GDM1 (cell line): ENCODE data around the gene PPP2R2B.
"Not testable (repeated sequence)": the region's sequence is repeated elsewhere in the genome, so short reads cannot be mapped to it uniquely, and the experiment has no call there.

Experiments
- DNase-seq: peaks from one replicate; lab custom pipeline; 2025; lab: John Stamatoyannopoulos, UW

PPP2R2B gene

DNA sequence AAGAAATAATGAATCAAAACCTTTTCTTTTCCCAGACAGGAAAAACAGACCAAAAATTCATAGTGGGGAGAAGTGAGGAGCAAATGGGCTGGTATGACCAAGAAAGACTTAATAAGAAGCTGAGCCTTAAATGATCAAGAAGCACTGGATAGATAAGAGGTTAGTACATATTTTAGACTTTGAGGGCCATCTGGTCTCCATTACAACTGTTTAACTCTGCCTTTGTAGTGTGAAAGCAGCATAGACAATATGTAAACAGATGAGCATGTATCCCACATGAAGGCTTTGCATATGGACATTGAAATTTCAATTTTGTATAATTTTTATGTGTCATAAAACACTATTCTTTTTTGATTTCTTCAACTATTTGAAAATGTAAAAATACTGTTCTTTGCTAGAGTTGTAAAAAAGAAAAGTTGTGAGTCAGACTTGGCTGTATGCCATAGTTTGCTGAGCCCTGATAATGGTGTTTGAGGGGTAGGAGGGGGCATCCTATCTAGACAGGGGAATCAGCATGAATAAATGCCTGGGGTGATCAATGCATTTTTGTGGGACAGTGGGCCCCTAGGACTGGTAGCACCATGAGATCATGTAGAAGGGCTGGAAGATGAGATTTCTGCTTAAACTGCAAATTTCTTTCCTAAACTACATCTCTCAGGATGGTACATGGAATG lies 270.8 kb downstream of the PPP2R2B start:
- DNase-seq: no peak

DNA sequence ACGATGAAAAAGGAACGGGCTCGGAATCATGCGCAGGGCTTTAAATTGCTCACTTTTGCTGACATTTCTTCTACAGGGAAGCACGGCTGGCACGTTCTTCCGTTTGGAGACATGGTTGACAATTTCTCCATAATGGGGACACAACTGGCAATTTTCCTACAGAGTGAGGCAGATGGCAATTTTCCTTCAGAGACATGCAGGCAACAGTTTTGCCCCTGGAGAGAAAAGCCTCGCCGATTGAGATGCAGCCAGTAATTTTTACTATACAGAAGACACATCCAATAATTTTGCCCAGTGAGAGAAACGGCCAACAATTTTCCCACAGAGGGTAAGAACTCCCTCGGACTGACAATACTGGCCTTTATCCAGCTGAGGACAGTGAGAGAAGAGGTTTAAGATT lies 271.7 kb downstream of the PPP2R2B start:
- DNase-seq: no peak

DNA sequence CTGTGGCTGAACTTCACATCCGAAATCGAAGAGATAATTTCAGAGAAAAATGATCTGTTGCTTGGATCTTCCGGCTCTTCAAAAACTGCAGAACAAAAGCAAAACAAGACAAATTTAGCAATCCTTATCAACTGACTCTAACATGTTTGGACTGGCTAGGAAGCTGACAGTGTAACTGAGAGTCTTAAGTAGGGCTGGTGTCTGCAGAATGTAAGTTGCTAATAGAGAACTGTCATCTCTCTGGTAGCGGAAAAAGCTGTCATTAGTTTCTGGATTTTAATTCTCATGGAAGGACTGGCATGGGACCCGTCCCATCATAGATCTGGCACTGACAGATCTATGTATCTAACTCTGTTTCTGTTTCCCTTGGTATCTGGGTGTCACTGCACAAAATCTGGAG lies 278.2 kb downstream of the PPP2R2B start:
- DNase-seq: no peak

DNA sequence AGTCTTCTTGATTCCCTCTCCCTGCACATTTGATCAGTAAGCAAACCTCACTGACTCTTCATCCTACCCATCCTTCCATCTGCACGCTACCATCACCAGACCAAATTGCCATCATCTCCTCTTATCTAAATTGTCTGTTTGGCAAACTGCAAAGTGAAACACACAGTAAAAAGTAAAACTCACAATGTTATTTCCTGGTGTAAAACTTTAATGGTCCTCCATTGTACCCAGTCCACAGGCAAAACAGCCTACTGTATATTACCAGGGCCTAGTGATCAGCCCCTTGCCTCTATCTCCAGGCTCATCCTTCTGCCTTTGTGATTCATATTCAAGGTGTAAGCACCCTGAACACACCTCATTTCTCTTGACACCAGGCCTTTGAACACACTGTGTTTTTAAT lies 279.3 kb downstream of the PPP2R2B start:
- no peak for DNase-seq

DNA sequence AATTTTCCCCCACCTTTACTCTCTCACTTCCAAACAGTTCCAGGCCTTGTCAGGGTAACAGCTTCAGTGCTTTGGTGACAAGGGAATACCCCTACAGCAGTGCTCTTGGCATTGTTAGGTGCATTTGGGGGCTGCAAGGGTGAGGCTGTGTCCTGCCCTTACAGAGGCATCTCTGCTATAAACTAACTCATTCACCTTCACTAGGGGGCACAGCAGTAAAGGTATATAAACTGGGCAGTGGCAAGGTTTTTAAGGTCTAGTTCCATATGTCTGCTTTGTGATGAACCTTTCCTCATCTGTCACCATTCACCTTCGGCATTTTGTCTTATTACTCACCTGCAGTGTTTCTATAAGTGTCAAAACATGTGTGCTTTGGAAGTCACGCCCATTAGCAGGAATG lies 283.5 kb downstream of the PPP2R2B start:
- no peak for DNase-seq

DNA sequence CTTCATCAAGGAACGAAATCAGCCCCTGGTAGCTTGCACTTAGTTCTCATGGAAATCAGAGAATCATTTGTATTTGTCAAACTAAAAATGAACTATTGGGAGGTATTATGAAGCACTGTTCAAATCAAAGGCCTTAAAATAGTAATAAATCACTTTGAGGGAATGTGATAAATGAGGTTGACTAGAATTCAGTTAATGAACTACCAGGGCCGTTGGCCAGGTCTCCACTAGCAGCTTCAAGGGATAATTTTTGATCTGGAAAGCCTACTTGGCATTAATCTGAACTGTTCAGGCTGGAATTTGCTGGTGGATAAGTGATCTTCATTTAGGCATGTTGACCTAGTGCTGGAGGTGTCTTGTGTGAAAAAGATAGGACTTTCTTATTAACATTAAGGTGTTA lies 286.2 kb downstream of the PPP2R2B start:
- DNase-seq: no peak

DNA sequence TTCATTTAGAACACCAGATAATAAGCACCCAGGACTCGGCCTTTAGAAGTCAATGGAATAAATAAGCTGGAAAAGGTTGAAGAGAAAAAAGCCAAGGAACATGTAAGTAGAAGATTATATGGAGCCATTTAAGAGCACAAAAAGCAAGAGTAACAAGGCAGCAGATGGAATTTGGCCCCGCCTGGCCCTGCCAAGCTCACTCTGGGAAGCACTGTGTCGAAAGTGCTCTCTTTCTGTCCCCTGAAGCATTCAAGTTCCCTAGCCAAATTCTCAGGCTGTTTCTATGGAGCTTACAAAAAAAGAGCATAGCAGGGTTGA lies 289.6 kb downstream of the PPP2R2B start:
- no peak for DNase-seq

DNA sequence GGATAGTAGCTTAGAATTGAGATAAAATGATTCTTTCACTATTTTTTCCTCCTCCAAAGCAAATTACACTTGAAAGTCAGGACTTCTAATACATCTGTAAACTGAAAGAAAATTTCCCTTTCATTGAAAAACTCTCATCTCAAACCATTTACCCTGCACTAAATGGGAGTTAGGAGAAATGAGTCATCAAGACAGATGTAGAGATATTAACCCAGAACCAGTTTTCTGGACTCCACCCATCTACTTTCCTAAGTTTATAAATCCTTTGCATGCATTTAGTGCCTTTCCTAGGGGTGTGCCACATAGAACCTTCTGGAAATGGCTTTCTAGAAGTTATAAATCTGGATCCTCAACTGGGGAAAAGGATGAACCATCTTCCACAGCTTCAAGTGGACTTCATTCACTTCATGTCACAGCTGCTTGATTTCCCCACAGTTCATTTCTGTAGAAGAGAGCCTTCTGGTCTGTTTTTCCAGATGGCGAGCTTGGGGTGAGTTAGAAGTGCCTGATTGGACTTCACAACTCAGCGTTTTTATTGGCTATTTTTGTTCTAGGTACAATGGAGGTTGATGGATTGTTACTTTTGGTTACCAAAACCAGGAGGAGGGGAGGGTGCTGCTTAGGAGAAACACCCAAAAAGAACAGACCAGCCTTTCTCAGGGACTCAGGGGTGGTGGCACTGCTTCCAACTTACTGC lies 290.1 kb downstream of the PPP2R2B start:
- no peak for DNase-seq

DNA sequence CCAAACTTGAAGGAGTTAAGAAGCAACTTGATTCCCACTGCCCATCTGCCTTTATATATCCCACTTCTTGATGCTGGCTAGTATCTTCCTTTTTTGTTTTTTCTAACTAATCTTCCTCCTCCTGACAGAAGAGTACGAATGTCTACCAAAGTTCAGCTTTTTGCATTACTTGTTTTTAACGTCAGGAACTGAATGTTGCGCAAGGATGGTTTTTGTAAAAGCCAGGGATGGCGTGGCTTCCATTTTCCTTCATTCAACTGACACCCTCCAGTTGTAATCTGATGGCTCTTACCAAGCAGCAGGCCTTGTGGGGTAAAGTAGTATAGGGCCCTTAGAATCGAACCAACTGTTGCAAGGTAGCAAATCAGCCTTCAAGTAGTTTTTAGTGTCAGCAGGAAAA lies 291.8 kb downstream of the PPP2R2B start:
- no peak for DNase-seq

DNA sequence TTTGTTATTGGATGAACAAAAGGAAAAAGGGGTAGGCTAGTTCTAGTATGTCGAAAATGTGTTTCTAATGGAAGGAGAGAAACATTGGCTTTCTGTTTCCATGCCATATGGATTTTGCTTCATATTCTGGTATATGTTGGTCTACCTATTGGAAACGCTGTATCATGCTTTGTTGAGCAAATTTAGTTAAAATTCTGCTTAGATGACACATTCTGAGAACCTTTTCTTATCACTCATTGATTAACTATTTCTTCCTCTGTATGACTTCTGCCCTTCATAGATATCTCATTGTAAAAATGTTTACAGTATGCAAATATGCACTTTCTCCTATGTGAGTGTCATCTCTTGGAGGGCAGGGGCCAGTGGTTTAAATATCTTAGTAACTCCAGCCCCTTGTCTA lies 293.8 kb downstream of the PPP2R2B start:
- no peak for DNase-seq

DNA sequence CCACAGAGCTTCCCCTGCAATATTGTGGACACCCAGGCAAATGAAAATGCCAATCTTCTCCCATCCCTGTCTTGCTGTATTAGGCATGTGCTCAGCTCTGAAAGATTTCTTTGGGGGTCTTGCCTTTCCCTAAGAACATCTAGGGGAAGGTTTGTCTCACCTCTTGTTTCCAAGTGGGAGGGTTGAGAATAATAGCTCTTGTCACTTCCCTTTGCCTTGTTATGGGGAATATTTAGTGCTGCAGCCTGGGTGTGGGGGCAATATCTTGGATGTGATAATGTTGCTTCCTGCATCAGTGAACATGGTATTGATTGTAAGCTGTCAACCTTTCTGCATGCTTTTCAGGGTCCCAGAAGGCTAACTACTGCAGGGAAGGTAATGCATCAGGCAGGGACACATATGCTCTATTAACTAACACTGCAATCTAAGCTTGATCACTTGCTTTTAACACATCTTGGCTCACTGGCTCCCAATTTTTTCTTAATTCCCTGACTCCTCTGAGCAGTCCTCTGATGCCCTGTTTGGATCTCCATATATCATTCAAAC lies 296.4 kb downstream of the PPP2R2B start:
- DNase-seq: no peak

DNA sequence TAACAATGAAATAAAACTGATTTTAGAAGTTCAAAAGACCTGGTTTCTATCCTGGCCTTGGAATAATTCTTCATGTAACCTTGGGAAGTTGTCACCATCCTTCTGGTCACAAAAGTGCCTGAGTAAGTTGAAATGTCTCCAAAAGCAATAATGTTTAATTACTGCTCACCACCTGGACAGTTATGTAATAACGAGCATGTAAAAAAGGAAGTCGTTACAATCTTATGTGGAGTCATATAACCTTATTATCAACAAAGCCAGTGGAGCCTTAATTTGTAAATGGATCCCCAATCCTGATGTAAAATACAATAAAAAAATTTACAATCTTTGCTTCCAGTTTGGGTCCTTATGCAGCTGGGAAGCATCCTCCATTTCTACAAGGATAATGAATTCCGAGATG lies 298.3 kb downstream of the PPP2R2B start:
- no peak for DNase-seq

DNA sequence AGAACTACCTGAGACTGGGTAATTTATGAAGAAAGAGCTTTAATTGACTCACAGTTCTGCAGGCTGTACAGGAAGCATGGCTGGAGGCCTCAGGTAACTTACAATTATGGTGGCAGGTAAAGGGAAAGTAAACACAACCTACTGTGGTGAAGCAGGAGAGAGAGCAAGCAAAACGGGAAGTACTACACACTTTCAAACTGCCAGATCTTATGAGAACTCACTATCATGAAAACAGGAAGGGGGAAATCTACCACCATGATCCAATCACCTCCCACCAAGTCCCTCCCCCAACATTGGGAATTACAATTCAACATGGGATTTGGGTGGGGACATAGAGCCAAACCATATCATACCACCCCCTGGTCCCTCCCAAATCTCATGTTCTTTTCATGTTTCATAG lies 303.8 kb downstream of the PPP2R2B start:
- DNase-seq: no peak

DNA sequence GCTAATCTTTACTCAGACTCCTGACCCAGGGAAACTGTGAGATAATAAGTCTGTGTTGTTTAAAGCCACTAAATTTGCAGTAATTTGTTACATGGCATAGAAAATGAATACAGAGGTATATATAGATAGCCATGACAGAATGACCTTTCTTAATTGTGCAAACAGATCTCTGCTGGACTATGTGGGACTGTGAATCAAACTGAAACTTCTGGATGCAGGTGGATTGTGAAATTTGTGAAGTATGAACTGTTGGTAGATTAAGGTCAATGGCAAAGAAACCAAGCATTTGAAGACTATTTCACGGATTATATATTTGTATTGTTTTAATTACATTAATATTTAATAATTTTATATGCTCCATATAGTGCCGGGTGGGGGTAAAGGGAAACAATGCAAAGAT lies 310.4 kb downstream of the PPP2R2B start:
- no peak for DNase-seq

DNA sequence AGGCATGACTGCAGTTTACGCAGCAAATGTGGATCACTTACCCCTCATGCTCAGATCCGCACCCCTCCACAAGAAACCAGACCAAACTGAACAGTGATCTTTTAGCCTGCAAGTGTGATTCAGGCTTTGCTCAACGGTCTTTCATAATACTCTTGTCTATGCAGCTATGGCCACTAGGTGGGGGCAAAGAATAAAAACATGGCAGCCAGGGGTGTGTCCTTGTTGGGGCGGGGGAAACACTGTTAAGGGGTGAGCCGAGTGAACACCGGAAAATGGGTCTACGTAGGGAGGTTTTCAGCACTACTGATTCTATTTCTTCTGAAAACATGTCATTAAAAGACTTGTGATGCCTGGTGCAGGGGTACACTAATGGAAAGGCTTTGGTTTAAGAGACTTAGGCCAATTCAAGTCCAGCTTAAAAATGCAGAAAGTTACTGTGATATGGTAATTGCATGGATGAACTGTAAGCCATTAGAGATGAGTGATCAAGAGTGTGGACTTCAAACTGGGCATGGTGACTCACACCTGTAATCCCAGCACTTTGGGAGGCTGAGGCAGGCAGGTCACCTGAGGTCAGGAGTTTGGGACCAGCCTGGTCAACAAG lies 312.7 kb downstream of the PPP2R2B start:
- DNase-seq: no peak

DNA sequence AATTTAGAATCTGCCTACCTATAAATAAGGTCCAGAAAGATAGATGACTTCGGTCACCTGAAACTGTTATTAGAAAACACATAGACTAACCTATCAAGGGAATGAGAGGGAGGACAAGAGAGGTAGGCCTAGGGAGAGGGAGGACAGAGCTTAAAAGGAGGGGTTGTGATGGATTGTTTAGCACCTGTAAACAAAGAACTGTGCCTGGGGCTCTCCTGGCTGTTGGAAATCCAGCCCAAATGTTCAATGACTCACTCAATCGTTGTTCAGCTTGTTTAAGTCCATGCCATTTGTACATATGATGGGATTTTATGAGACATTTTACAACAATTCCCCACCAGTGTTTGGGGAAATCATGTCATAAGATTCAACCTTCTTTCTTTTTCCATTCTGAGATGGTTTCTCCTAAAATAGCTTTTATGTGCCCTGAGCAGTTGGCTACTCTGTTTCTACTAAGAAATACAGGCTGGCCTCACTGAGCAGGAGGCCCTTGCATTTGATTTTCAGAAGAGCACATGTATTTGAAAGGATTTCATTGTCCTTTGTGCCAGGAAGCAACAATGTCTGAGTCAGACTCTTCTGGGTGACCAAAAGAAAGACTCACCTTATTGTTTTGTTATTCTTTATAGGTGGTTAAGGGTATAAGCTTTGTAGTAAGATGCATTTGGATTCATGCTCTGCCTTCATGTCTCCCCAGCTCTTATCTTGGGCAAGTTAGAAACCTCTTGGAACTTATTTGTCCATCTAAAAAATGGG lies 314.4 kb downstream of the PPP2R2B start:
- no peak for DNase-seq

DNA sequence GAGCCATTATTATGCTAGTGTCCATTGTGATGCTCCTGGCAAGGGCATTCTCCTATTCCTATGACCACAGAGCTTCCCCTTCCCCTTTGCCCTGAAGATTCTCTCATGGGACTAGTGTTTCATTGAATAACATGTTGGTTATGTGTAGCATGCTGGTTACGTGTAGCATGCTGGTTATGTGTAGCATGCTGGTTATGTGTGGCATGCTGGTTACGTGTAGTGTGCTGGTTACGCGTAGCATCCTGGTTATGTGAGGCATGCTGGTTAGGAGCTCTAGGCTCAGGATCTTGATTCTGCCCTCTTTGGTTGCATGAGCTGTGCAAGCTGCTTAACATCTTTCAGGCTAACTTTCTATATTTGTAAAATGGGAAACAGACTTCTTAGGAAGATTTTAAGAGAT lies 316.1 kb downstream of the PPP2R2B start:
- no peak for DNase-seq

DNA sequence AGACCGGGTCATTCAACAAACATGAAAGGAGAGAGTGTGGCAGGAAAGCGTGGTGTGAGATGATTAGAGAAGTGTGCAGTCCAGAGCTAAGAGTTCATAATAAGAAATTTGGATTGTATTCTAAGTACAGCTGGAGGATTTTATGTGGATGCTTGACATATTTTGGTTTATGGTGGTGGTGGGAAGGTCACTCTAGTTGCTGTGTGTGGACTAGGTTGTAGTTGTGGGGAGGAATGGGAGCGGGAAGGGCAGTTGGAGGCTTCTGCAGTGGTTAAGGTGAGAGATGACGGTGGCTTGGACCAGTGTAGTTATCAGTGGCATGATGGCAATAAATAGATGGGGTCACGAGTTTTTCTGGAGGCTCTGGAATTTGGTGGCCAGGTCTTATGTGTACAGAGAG lies 316.8 kb downstream of the PPP2R2B start:
- no peak for DNase-seq

DNA sequence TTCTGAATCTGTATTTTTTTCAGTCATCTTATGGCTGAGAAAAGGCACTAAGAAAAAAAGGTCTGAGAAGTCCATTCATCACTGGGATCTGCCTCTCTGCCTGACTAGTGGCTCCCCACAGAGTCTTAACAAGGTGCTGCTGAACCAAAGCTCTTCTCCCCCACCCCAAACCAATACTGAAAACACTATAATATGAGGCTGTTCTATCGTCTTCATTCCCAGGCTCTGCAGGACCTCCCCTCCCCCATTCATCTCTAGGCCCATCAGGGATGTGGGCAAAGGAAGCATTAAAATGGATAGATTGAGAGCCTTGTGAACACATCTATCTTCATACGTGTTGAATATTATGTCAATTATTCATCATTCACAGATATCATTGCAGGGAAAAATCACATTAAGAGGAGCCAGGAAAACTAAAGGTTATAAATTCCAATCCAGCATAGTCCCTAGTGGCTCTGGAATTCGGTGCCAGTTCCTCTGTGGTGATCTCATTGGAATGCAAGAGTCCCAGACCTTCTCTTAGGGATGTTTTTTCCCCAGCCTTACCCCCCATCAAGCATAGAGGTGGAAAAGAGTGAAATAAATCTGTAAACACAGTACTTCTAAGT lies 318.2 kb downstream of the PPP2R2B start:
- no peak for DNase-seq

DNA sequence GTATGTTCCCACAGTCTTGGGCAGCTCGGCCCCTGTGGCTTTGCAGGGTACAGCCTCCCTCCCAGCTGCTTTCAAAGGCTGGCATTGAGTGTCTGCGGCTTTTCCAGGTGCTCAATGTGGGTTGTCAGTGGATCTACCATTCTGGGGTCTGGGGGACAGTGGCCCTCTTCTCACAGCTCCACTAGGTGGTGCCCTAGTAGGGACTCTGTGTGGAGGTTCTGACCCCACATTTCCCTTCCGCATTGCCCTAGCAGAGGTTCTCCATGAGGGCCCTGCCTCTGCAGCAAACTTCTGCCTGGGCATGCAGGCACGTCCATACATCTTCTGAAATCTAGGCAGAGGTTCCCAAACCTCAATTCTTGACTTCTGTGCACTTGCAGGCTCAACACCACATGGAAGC lies 321.7 kb downstream of the PPP2R2B start:
- not testable (repeated sequence) for DNase-seq

DNA sequence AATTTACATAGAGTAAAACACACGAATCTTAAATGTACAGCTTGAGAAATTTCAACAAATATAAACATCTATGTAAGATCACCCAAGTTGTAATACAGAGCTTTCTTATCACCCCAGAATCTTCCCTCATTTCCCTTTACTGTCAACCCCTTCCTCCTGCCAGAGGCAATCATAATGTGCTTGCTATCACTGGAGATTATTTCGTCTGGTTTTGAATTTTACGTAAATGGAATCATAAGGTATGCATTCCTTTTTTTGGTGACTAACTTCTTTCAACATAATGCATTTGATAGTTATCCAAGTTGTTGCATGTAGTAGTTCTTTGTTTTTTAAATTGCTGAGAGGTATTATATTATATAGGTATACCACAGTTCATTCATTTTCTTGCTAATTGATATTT lies 325.1 kb downstream of the PPP2R2B start:
- no peak for DNase-seq

DNA sequence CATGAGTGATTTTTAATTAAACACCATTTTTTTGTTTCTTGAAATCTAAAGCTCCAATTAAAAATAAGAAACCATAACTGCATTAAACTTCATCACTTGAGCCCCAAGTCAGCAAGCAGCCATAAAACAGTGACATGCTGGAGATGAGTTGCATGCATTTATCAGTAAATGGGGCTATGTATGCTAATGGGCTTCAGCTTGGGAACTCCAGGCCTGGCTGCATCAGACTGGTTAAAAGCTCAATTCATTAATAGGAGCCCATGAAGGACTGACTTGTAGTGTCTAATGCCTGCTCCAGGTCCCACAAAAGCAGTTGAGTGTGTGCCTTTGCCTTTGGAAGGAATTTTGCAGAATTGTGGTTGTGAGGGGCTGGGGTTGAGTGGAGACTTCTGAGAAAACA lies 328.9 kb downstream of the PPP2R2B start:
- no peak for DNase-seq
